HL-60/S4 (cell line): ENCODE data around the gene RPS6KA2.

Source experiments
- in situ Hi-C: fragments of 300-500 bp; cut with MboI; formaldehyde crosslinking; loops from 2 replicates; pipeline ENCODE4 v1.14.3; 2022; ENCODE audit warnings: low sequenced_read_pairs

Gene RPS6KA2

DNA sequence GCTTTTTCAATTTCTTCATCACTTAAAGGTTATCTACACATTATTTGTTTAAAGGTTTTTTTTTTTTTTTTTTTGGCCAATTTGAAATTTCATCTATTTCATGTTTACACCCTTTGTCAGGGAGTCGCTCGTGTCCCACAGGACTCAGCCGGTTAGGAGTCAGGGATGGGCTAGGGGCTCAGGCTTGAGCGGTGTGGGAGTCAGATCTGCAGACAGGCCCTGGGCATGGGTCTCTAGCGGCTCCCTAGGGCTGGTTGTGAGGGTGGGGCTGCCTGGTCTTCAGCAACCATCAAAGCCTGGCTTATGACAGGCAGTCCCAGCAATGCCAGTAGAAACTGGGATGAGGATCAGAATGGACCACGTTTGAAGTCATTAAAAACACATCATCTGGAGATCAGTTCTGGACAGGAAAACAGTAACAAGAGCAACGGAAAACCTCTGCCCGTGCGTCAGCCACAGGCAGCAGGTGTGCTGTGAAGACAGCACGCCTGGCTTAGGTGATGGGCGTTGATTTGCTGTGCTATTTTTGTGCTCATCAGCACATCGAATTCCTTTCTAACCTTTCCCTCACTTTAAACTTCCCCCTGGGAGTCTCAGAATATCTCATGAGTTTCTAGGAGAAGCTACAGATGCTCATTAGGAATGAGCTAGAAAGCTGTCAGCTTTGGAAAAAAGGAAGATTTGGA is 153.0 kb downstream of the RPS6KA2 start:
- in situ Hi-C loops, result no loop called here

DNA sequence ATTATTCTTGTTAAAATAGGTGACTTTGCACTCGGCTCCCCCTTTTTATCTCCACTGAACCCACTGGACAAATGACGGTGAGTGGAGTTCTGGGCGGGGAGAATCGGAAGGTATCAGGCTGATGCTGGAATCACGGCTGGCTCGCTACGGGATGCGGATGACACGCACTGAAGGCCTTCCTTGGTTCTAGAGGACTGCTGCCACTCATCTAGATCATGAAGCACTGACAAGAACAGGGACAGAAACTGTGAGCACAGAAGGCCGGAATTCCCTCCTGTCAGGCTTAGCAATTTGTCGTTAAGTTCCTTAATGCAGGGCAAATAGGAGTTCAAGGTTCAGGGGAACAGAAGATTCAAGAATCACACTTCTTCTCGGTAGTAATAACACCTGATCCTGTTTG is 154.4 kb downstream of the RPS6KA2 start:
- in situ Hi-C loops, result no loop called here

DNA sequence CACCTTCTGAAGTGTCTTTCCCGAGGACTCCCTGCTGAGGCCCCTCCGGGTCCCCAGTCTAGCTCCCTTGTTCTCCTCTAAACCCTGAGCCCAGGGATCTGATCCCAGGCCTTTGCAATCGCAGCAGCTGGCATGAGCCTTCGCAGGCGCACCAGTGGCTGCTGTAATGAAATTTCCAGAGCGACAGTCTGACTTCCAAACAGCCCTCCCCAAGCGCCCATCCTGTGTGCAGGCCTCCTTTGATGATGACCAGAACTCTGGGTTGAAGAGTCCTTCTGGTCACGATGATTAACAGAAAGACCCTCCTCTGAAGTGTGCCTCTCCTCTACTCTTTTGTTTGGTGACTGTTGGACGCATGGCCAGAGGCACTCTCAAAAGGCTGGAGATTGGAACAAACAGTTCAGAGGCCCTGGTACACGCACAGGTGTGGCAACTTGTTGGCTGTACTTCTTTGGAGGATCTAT is 155.2 kb downstream of the RPS6KA2 start:
- in situ Hi-C loops, result no loop called here

DNA sequence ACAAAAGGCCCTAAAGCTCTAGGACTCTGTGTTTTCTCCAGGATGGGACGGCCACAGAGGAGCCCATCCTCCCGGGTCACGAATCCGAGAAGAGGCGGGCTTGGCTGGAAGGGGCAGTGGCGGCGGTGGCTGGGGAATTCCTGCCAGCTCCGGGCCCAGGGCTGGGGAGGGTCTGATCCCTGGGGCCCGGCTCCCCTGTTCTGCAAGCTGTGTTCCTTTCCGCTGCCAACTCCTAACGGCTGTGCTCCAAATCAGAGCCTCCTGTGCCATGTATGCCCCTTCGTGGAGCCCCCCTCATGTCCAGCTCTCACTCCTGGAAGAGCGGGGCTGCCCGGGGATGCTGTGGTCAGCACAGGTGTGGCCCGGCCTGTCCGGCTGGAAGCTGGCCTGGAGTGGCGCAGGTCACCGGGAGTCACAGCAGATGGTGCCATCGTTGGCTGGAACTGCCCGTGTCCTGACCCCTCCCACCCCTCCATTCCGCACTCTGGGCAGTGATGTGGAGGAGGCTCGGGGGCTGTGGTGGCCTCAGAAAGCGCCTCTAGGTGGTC is 156.1 kb downstream of the RPS6KA2 start:
- in situ Hi-C loops, result no loop called here

DNA sequence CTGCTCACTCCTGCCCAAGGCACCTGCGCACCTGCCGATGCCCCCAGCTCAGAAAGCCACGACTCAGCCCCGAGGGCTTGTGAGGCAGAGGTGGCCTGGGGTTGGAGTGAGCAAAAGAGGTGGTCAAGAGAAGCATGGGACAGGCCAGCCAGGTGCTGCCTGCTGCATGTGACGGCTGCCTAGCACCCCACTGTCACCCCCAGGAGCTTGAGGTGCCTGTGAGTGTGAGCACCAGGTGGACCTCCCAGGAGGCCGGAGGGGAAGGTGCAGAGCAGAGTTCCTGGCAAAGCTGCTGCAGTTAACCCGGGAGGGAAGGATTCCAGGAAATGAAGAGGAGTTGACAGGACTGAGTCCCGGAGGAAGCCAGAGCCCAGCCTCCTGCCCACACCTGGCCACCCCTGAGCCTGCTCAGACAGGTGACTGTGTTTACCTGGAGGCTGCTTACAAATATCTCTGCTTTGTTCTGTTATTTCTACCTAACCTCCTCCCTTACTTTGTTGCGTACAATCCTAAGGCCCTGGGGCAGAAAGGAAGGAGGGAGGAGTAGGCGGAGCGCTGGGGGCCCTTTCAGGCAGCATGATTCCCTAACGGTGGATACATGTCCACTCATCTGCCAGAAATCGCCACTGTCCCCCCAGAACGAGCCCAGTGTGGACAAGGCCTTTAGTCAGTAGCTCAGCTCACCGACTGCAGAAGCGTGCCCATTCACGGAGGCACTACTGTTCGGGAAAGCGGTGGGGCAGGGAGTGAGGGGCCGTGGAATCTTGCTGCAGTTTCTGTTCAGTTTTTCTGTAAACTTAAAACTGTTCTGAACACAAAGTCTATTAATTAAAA is 156.8 kb downstream of the RPS6KA2 start:
- in situ Hi-C loops, result no loop called here

DNA sequence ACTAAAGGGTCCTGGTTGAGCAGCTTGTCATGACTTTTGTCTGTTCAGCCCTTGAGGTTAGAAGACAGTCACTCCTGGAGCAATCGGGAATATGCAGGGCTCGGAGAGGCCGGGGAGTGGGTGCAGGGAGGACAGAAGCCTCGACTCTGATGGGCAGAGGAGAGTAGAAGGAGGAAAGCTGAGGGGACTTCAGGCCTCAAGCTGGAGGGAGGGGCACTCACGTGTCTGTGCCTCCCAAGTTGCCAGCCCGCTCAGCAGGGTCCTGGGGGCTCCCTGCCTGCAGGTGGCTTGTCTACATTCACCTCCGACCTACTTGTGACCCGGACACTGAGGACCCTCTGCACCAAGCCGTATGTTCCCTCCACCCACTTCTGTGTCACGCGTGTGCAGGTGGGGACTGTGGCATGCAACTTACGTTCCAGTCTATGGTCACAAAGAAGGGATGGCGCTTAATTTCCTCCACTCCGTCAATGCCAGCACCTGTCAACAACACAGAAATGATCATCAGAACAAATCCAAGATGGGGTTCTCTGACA is 157.6 kb downstream of the RPS6KA2 start:
- in situ Hi-C loops, result no loop called here

DNA sequence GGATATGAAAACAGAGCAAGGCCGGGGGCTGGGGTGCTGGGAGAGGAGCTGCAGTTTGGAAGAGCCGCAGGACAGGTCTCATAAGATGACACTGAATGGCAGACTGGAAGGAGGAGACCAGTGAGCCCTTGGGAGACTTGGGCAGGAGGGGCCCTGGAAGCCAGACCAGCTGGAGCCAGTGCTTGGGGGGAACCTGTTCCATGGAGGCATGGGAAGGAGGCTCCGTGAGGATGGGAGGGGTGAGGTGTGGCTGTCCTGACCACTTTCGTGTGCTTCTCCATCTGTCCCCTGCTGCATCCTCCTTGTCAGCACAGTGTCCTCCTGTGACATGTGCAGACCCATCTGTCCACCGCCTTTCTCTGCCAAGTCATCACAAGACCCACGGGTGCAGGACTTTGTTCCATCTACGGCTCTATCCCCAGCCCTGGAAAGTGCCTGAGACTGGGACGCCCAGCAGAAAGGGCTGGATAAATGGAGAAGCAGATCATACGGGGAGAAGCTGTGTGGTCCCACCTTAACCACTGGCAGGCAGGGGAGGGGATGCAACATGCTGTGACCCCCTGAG is 159.5 kb downstream of the RPS6KA2 start:
- in situ Hi-C loops, result no loop called here

DNA sequence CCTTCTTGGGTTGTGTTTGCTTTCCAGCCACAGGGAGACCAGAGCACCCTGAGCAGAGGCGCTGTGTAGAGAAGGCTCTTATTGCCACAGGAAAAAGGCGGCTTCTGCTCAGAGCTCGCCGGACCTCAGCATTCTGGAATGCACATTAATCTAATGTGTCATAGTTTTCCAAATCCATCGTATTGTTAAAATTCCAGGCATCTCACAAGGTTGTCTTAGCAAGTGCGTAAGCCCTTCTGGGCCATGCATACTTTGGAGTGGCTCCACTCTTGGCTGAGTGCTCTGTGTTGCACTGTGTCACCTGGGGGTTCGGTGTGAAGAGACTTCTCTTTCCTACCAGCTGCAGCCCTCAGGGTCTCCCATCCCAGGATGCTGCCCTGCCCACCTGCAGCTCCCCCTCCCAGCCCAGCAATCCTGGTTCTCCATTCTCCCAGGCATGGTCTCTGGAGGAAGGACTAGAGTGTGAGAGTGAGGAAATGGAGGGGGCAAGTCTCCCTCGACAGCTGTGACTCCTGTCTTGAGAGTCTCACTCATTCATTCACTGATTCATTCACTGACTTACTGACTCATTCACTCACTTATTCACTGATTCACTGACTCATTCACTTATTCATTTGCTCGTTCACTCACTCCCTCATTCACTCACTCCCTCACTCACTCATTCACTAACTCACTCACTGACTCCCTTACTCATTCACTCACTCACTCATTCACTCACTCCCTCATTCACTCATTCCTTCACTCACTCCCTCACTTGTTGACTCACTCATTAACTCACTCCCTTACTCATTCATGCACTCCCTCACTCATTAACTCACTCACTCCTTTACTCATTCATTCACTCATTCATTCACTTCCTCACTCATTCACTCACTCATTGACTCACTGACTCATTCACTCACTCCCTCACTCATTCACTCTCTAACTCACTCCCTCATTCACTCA is 160.6 kb downstream of the RPS6KA2 start:
- in situ Hi-C loops, result no loop called here

DNA sequence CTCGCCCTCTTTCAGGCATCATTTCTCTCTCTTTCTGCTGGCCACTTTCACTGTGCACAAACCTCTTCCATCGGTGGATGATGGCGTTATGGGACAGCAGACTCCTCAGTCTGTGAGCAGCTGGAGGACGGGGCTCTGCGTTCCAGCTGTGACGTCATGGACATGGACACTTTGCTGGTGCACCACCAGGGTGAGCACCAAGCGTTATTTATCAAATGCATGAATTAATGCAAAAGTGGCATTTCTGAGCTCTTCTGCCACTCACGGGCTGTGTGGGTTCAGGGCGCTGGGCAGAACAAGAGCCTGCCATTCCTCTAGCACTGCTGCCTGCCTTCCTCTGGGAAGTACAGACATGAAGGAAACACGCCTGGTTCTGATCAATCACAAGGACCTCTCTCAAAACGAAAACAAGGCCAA is 161.4 kb downstream of the RPS6KA2 start:
- in situ Hi-C loops, result no loop called here

DNA sequence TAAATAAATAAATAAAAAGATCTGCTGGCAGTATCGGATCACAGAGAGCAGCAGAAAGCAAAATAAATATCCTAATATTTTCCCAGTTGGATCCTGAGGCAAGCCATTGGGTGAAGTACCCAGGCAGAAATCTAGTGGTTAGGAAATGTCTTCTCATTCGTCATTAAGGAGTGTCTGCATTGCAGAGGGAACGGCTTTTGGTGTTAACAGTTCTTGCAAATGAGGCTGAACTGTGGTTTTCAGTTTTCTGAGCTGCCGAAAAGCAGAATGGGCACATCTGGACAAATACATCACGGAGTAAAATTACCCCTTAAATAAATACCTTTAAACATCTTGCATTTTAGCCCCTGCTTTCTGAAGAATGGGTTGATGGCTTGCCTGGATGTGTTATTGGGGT is 162.1 kb downstream of the RPS6KA2 start:
- in situ Hi-C loops, result no loop called here

DNA sequence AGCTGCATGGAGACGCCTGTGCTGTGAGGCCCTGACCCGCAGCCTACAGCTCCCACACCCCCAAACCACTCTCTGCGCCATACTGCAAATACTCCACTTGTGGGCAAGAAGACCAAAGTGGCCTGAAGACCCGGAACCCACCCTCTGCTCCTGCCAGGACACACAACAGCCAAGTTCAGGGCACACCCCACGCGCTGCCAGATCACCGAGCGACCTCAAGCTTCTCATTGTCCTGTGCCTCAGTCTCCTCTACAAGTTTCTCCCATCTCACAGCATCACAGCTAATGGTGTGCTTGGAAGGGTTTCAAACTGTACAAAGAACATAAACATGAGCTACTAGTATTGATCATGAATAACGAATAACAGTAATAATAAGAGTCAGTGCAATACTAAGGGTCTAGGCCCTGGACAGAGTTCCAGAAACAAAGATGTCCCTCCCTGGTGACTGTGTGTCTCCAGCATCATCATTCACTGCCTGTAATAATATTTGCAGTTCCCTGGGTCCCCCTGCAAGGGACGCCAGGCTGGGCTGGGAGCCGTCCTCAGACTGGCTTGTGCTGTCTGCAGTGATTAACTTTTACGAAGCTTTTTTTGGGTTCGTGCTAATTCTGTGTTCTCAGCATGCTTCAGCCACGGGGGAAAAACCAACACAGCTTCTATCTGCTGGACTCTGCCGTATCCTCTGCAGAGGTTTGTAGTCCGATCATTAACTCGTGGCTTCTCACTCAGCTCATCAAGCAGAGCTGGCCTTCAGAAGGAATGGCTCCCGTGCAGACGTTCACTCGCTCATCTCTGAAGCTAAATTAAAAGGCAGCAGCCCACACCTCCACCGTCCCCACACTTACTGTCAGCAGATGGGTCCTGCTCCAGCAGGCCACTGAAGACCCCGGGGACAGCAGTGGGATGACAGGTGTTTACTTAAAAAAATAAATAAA is 162.7 kb downstream of the RPS6KA2 start:
- in situ Hi-C loops, result no loop called here

DNA sequence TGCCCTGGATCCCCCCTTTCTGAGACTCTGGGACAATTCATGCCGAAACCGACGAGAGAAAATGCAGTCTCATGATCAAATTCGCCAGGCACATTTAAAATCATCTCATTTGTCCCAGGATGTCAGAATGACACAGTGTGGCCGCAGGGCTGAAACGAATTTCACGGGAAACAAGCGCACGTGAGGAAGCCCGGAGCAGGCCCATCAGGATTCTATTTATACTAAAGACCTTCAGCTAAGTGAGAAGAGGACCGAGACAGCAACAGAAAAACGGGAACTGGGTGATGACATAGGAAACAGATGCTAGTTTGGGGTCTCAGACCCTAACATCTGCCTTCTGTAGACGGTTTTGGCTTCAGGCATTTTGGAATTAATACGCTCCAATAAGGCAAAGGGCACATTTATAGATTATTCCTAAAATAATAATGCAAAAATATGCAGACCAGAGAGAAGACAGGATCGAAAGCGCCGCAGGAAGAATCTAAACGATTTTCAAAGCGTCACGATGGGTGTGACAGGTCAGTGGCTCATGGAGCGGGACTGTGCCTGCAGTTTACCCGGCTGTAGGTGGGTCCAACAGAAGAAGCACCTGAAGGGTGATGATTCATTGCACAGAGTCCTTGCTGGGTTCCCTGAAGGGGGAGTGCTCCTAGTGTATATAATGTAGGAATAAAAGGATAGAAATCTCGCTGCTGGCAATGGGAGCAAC is 163.5 kb downstream of the RPS6KA2 start:
- in situ Hi-C loops, result no loop called here

DNA sequence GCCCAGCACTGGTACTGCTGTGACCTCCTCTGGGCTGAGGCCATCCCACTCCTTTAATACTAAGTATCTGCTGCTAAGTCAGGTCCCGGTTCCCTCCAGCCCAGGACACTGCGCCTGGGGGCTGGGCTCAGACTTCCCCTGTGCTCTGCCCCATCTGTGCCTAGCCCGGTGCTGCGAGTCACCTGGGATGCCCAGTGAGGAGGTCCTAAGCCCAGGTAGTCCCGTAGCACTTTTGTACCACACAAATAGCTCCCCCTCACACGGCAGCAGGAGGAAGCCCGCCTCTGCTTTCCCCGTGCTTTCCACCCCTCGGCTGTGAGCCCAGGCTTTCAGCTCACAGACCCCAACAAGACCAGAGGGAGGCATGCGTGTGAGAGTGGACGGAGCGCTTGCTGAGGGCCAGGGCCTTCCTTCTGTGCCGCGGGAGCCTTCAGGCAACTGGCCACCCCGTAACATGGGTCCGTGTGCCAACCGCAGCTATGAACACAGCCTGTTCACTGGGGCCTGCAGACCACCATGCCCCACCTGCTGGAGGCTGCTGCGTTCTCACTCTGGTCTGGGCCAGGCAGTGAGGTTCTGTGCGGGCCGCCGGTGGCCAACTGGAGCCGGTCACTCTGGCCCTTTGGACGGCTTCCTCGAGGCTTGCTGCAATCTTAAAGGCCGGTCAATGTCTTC is 164.5 kb downstream of the RPS6KA2 start:
- in situ Hi-C loops, result no loop called here

DNA sequence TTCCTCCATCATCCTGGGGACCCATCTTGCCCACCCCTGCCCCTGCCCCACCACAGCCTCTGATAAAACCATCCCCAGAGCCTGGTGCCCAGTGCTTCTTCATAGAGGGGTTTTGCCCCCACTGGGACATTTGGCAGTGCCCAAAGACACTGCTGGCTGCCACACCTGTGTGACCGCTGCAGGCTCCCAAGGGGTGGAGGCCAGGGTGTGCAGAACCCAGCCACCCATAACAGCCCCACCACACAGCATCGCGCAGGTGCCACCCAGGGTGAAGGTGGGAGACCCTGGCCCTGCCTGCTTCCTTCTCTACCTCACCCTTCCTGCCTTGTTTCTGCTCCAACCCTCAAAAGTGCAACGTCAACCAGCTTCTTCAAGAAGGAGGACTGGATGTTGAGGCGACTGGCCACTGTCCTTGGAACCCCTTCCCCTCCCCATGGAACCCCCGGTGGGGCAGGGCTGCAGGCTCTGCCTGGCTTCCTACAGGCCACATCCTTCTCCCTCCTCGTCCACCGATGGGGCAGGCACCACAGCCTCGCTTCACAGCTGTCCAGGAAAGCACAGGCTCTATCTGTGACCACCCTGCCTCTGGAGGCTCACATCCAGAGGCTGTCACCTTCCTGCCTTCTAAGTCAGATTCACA is 165.1 kb downstream of the RPS6KA2 start:
- in situ Hi-C loops, result no loop called here

DNA sequence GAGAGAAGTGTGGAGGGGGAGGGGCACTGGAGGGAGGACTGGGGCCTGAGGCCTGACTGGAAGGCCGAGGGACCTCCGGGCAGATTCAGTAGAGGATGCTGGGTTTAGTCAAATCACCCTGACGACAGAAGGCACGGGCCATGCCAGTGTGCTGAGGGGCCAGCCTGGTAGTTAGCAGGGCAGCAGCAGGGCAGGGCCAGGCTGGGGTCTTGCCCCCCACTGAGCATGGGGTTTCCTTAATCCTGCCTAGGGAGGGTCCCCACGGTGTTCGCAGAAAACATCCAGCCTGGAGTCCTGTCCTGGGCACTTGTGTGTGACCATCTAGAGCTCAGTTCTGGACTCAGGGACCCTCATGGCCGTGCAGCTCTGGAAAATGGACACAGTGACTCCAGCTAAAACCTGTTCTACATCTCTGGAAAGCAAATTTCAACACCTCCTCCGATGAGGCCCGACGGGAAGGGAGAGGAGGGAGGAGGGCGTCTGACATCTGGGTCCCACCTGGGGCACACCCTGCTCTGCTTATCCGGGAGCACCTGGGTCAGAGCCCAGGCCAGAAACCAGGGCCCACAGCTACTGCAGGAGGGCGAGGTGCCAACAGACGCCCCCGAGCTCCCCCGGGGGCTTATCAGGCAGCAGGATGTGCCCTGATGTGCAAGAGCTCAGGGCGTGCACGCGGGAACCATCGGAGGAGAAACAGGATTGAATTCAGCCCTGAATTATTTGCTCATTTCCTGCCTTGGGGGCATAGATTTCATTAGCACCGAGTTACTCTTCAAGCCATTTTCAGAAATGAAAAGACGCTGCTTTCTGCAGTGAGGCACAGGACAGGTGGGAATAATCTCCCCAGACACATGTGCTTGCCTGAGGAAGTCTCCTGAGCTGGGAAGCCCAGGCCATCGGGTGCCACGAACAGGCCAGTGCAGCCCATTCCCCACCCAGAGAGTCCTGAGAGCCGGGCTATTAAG is 166.3 kb downstream of the RPS6KA2 start:
- in situ Hi-C loops, result no loop called here

DNA sequence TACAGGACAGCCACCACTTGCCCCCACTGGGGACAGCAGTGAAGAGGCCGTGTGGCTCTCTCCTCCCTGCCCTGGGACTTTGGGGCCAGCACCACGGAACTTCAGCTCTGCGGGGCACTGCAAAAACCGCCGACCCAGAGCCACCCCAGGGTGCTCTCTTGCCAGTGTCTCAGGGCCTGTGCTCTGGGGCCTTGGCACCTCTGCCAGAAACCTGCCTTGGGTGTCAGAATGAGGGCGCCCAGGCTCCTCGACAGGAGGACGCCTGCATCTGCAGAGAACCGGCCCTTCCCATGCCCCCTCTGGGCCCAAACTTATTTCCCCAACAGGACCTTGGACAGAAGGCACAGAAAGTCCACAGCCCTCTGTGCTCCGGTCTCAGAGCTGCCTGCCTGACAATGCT is 167.1 kb downstream of the RPS6KA2 start:
- in situ Hi-C loops, result no loop called here
